VCaP (cell line): ENCODE results near the gene PTGES.

Experiments
- H3K27ac ChIP-seq: fragments of 450-650 bp; 2 replicates; pipeline ENCODE4 v1.5.1; 2017
- CTCF ChIP-seq: fragments of 450-650 bp; conservative IDR thresholded peaks from 2 replicates; pipeline ENCODE4 v1.5.1; 2017; ENCODE audit warnings: mild to moderate bottlenecking, moderate library complexity

Gene PTGES

GRCh38 chr9:129708793-129709192 lies 44.0 kb downstream of the PTGES start:
- H3K27ac ChIP-seq = no peak overlapping the region
- TF ChIP-seq CTCF = no peak

- TF ChIP-seq CTCF = no peak
- no peak overlapping the region for H3K27ac ChIP-seq
Observed at GRCh38 chr9:129704807-129705206, 48.0 kb downstream of the PTGES start.

- H3K27ac ChIP-seq = no peak overlapping the region
- TF ChIP-seq CTCF = no peak
Observed at GRCh38 chr9:129703667-129704355, 49.0 kb downstream of the PTGES start.

- H3K27ac ChIP-seq = no peak overlapping the region
- no peak for TF ChIP-seq CTCF
Observed at GRCh38 chr9:129702589-129703520, 50.0 kb downstream of the PTGES start.

- no peak overlapping the region for H3K27ac ChIP-seq
- TF ChIP-seq CTCF = no peak
Observed at GRCh38 chr9:129701549-129701948, 51.3 kb downstream of the PTGES start.

- H3K27ac ChIP-seq = no peak overlapping the region
- no peak for TF ChIP-seq CTCF
Observed at GRCh38 chr9:129701054-129701453, 51.8 kb downstream of the PTGES start.

GRCh38 chr9:129698254-129698757 lies 54.5 kb downstream of the PTGES start:
- H3K27ac ChIP-seq = peak overlapping the region; percentile 86; the same call in 1 of the 2 replicates
- TF ChIP-seq CTCF = no peak
